H1 (cell line): Measurements from ENCODE around the gene ZFYVE16. TPM values are rescaled to one million over a fixed set of nuclear protein-coding genes. Genes with fewer than 3 reads are reported as not detected.
"Not testable (repeated sequence)": the region's sequence is repeated elsewhere in the genome, so short reads cannot be mapped to it uniquely, and the experiment has no call there.

Experiments
- CTCF ChIA-PET: fragments of 300-600 bp; sonication (Branson Sonifier 250); formaldehyde crosslinking; loops from one replicate; lab custom pipeline; 2021; ENCODE audit not compliant: partially characterized antibody; lab: Charles Lee
- POLR2A ChIA-PET: fragments of 300-600 bp; sonication (Branson Sonifier 250); formaldehyde crosslinking; loops from one replicate; lab custom pipeline; 2021; ENCODE audit warnings: inconsistent platforms; ENCODE audit not compliant: partially characterized antibody; lab: Charles Lee
- DNase-seq, 2 experiments: peaks; one replicate each; pipeline versions ENCODE4 v3.0.0 to v3.0.0-alpha.2; 2010 to 2022; ENCODE audit warnings: low spot score in 2 of 2, low read depth in 1 of 2, mixed read lengths in 1 of 2
- FAIRE-seq: peaks from 2 replicates; lab custom pipeline; 2011; peaks lifted over from hg19 to GRCh38; lab: Jason Lieb, UNC
- H2AFZ ChIP-seq: 2 replicates; pipeline ENCODE4 v1.8.1; 2012; ENCODE audit warnings: low read length, inconsistent platforms
- H2AK5ac ChIP-seq: 2 replicates; pipeline ENCODE4 v1.6.1; 2013; ENCODE audit warnings: low read depth, low read length
- H2BK120ac ChIP-seq: replicated peaks from 2 replicates; pipeline ENCODE3; 2013; ENCODE audit warnings: low read depth, low read length, inconsistent platforms
- H2BK12ac ChIP-seq: 2 replicates; pipeline ENCODE4 v1.6.1; 2013; ENCODE audit warnings: low read depth, low read length
- H2BK15ac ChIP-seq: 2 replicates; pipeline ENCODE4 v1.6.1; 2013; ENCODE audit warnings: low read length
- H2BK20ac ChIP-seq: 2 replicates; pipeline ENCODE4 v1.6.1; 2013; ENCODE audit warnings: low read length
- H2BK5ac ChIP-seq: 2 replicates; pipeline ENCODE4 v1.6.1; 2013; ENCODE audit warnings: low read depth, low read length
- H3K14ac ChIP-seq: 2 replicates; pipeline ENCODE4 v1.6.1; 2013; ENCODE audit warnings: inconsistent platforms; ENCODE audit not compliant: insufficient read length
- H3K18ac ChIP-seq: 2 replicates; pipeline ENCODE4 v1.6.1; 2013; ENCODE audit warnings: low read length; ENCODE audit errors: extremely low read depth
- H3K23ac ChIP-seq: 2 replicates; pipeline ENCODE4 v1.6.1; 2013; ENCODE audit warnings: inconsistent platforms; ENCODE audit not compliant: insufficient read length
- H3K23me2 ChIP-seq: 2 replicates; pipeline ENCODE4 v1.6.1; 2013; ENCODE audit warnings: low read depth, low read length
- H3K27ac ChIP-seq: 2 replicates; pipeline ENCODE4 v1.6.1; 2011; ENCODE audit warnings: low read depth, low read length, inconsistent platforms
- H3K27me3 ChIP-seq, 4 experiments: replicated peaks in 1 of 4; 1 replicate in 1 of 4; 2 replicates in 3 of 4; pipeline versions ENCODE4 v1.6.1 to v1.8.1; 2011 to 2013; ENCODE audit warnings: low read length in 3 of 4, mild to moderate bottlenecking in 3 of 4, inconsistent platforms in 2 of 4, mixed read lengths in 2 of 4, moderate library complexity in 1 of 4; ENCODE audit not compliant: control insufficient read depth in 3 of 4, insufficient read depth in 3 of 4; ENCODE audit errors: extremely low read depth in 1 of 4
- H3K36me3 ChIP-seq, 4 experiments: 2 replicates each; pipeline versions ENCODE4 v1.6.1 to v1.8.1; 2011 to 2013; ENCODE audit warnings: mild to moderate bottlenecking in 4 of 4, low read length in 3 of 4, moderate library complexity in 2 of 4, control low read depth in 1 of 4, inconsistent platforms in 1 of 4; ENCODE audit not compliant: insufficient read depth in 4 of 4, control insufficient read depth in 2 of 4
- H3K4ac ChIP-seq: replicated peaks from 2 replicates; pipeline ENCODE3; 2013; ENCODE audit warnings: low read length, low read depth, mixed read lengths, inconsistent platforms; ENCODE audit not compliant: insufficient read length
- H3K4me1 ChIP-seq, 4 experiments: replicated peaks in 1 of 4; 1 replicate in 1 of 4; 2 replicates in 3 of 4; pipeline versions ENCODE4 v1.6.1 to v1.8.1; 2011 to 2013; ENCODE audit warnings: low read length in 3 of 4, inconsistent platforms in 2 of 4, mixed read lengths in 1 of 4; ENCODE audit not compliant: insufficient read depth in 4 of 4, control insufficient read depth in 3 of 4
- H3K4me2 ChIP-seq, 2 experiments: 2 replicates each; pipeline versions ENCODE4 v1.6.1 to v1.8.1; 2011 to 2013; ENCODE audit warnings: low read depth in 2 of 2, low read length in 2 of 2, control low read depth in 1 of 2, inconsistent platforms in 1 of 2, mild to moderate bottlenecking in 1 of 2; ENCODE audit not compliant: insufficient read depth in 1 of 2
- H3K4me3 ChIP-seq, 4 experiments: fragments of 200-600, 300-600 bp in 1 of 4; sonication (generic), shearing (Covaris generic), sonication (Bioruptor Twin) in 1 of 4; 2 replicates each; pipeline versions ENCODE4 v1.5.1 to v1.8.1; 2011 to 2016; ENCODE audit warnings: low read length in 4 of 4, low read depth in 3 of 4, control low read depth in 2 of 4, inconsistent platforms in 2 of 4, mild to moderate bottlenecking in 2 of 4, mixed read lengths in 1 of 4, moderate library complexity in 1 of 4; ENCODE audit not compliant: insufficient read depth in 2 of 4; ENCODE audit errors: extremely low read depth in 1 of 4
- H3K56ac ChIP-seq: replicated peaks from 2 replicates; pipeline ENCODE3; 2013; ENCODE audit warnings: low read depth, mild to moderate bottlenecking, mixed read lengths, low read length, inconsistent platforms; ENCODE audit not compliant: insufficient read length
- H3K79me1 ChIP-seq: 2 replicates; pipeline ENCODE4 v1.6.1; 2013; ENCODE audit warnings: low read depth, low read length, control low read depth
- H3K79me2 ChIP-seq, 2 experiments: 2 replicates each; pipeline versions ENCODE4 v1.6.1 to v1.8.1; 2012 to 2013; ENCODE audit warnings: low read length in 2 of 2, mild to moderate bottlenecking in 2 of 2, inconsistent platforms in 1 of 2; ENCODE audit not compliant: insufficient read depth in 2 of 2, control insufficient read depth in 1 of 2
- H3K9ac ChIP-seq, 4 experiments: replicated peaks in 1 of 4; 1 replicate in 1 of 4; 2 replicates in 3 of 4; pipeline versions ENCODE4 v1.6.1 to v1.8.1; 2011 to 2013; ENCODE audit warnings: low read depth in 3 of 4, low read length in 3 of 4, control low read depth in 2 of 4, mild to moderate bottlenecking in 2 of 4, moderate library complexity in 2 of 4, inconsistent platforms in 1 of 4; ENCODE audit errors: extremely low read depth in 1 of 4
- H3K9me3 ChIP-seq, 2 experiments: 2 replicates each; pipeline versions ENCODE4 v1.6.1 to v1.8.1; 2012 to 2013; ENCODE audit warnings: mild to moderate bottlenecking in 2 of 2, moderate library complexity in 2 of 2, control low read depth in 1 of 2, inconsistent platforms in 1 of 2, low read depth in 1 of 2, low read length in 1 of 2, mixed read lengths in 1 of 2; ENCODE audit not compliant: insufficient read depth in 2 of 2
- H4K20me1 ChIP-seq, 2 experiments: replicated peaks in 1 of 2; 2 replicates each; pipeline versions ENCODE3 to v1.8.1; 2011 to 2013; ENCODE audit warnings: inconsistent platforms in 2 of 2, low read length in 2 of 2, mild to moderate bottlenecking in 1 of 2; ENCODE audit not compliant: insufficient read depth in 2 of 2, control insufficient read depth in 1 of 2
- H4K5ac ChIP-seq: 2 replicates; pipeline ENCODE4 v1.6.1; 2013; ENCODE audit warnings: low read length, low read depth, mixed read lengths, inconsistent platforms; ENCODE audit not compliant: insufficient read length
- H4K8ac ChIP-seq: 2 replicates; pipeline ENCODE4 v1.8.0; 2013; ENCODE audit warnings: mild to moderate bottlenecking, moderate library complexity, low read length, inconsistent platforms; ENCODE audit not compliant: insufficient read depth; ENCODE audit errors: extremely low read depth
- H4K91ac ChIP-seq: replicated peaks from 2 replicates; pipeline ENCODE3; 2013; ENCODE audit warnings: low read length, mixed read lengths, inconsistent platforms; ENCODE audit not compliant: insufficient read length
- KDM1A ChIP-seq: fragments of 200-600, 300-600 bp; sonication (generic); IDR thresholded peaks from 2 replicates; pipeline ENCODE4 v1.7.1; 2016; ENCODE audit warnings: mild to moderate bottlenecking, low read length, borderline replicate concordance
- polyA plus RNA-seq, 7 experiments: library from polyadenylated mRNA; depleted of rRNA in 3 of 7; stranded (reverse) in 5 of 7; unstranded in 2 of 7; fragments of >200 nt in 5 of 7; fragments of 200-250 nt in 2 of 7; gene quantifications; 1 replicate in 5 of 7; 2 replicates in 1 of 7; 4 replicates in 1 of 7; pipeline versions ENCODE4 v1.2.1 to v1.2.3, GENCODE V29; 2011 to 2013; ENCODE audit warnings: missing spikeins in 2 of 7, mixed read lengths in 2 of 7
- total RNA-seq: library from RNA; stranded (reverse); fragmentation: NEBNext Ultra II Directional; extraction: Animal tissue kit (Norgen Biotek cat#: 25700); gene quantifications from 2 replicates; pipeline ENCODE4 v1.2.1, GENCODE V29; 2021

ZFYVE16 gene
- total and polyA plus RNA-seq, 2 of the 8 experiments (the other 6 are each of a cell fraction or from before 2014, with no cell fraction given): 3.6 to 24.2 TPM

GRCh38 chr5:80391267-80391666 lies 16.6 kb upstream of the ZFYVE16 start:
- H3K4me1 ChIP-seq, H4K20me1 ChIP-seq, DNase-seq, H2BK5ac ChIP-seq, H3K27ac ChIP-seq, H4K91ac ChIP-seq, H3K14ac ChIP-seq, H2BK120ac ChIP-seq, H3K79me2 ChIP-seq, H3K56ac ChIP-seq, H2AFZ ChIP-seq, H3K9ac ChIP-seq, H4K8ac ChIP-seq, H3K79me1 ChIP-seq, CTCF ChIA-PET, H3K36me3 ChIP-seq, H3K23ac ChIP-seq, H2BK20ac ChIP-seq, FAIRE-seq: not testable (repeated sequence)
- TF ChIP-seq KDM1A: 0 out of 2 replicates have a peak, but pooled peaks have one; percentile 28
- TF ChIP-seq, all 59 proteins: peak for 1; not testable (repeated sequence) for 58
- H3K4me2 ChIP-seq, H3K18ac ChIP-seq, H4K5ac ChIP-seq, H3K4me3 ChIP-seq, POLR2A ChIA-PET, H2BK15ac ChIP-seq, H3K27me3 ChIP-seq, H2AK5ac ChIP-seq, H3K23me2 ChIP-seq, H3K4ac ChIP-seq, H3K9me3 ChIP-seq, H2BK12ac ChIP-seq: not testable (repeated sequence)
